Activated B cell treated with CpG ODN at 0.5 μM for 24 hours (primary cell): ENCODE measurements around the gene MT1B. TPM values are rescaled to one million over a fixed set of nuclear protein-coding genes. Genes with fewer than 3 reads are reported as not detected.
"Not testable (repeated sequence)": the region's sequence is repeated elsewhere in the genome, so short reads cannot be mapped to it uniquely, and the experiment has no call there.

Experiments
- ATAC-seq: fragments of 200-7000 bp; cut with Tn5 transposase; one replicate; pipeline ENCODE4 v1.10.0; 2021; ENCODE audit warnings: low read depth, mild to moderate bottlenecking, moderate library complexity
- CTCF ChIA-PET: fragments of 350-600 bp; sonication (Branson Sonifier 250); formaldehyde crosslinking; loops from one replicate; lab custom pipeline; 2021; ENCODE audit warnings: antibody characterized with exemption; lab: Charles Lee
- POLR2A ChIA-PET: fragments of 350-600 bp; sonication (Branson Sonifier 250); formaldehyde crosslinking; loops from one replicate; lab custom pipeline; 2021; ENCODE audit warnings: antibody characterized with exemption; lab: Charles Lee
- DNase-seq: peaks from one replicate; pipeline ENCODE4 v3.0.0; 2022
- H3K27ac Mint-ChIP-seq: one replicate; pipeline ENCODE4 v1.8.0; 2020; ENCODE audit warnings: mixed read lengths
- H3K27me3 Mint-ChIP-seq: one replicate; pipeline ENCODE4 v1.8.0; 2021; ENCODE audit warnings: mixed read lengths
- H3K36me3 Mint-ChIP-seq: one replicate; pipeline ENCODE4 v1.8.0; 2021; ENCODE audit warnings: low read depth, mixed read lengths
- H3K4me1 Mint-ChIP-seq: one replicate; pipeline ENCODE4 v1.8.0; 2021; ENCODE audit warnings: mixed read lengths
- H3K4me3 Mint-ChIP-seq: one replicate; pipeline ENCODE4 v1.8.0; 2020; ENCODE audit warnings: mild to moderate bottlenecking, mixed read lengths
- H3K9me3 Mint-ChIP-seq: one replicate; pipeline ENCODE4 v1.8.0; 2020; ENCODE audit warnings: mixed read lengths
- intact Hi-C: fragments of 100-400 bp; cut with micrococcal nuclease; formaldehyde crosslinking; loops from one replicate; pipeline ENCODE4 v1.15.1; 2024
- total RNA-seq: library from RNA; stranded (reverse); gene quantifications from 2 replicates; pipeline ENCODE4 v1.2.3, GENCODE V29; 2022
- TF ChIP-seq, protein P1 (sequence below): fragments of 200-600 bp; IDR thresholded peaks from one replicate; pipeline ENCODE4 v1.8.0; 2022; ENCODE audit warnings: antibody characterized with exemption, mild to moderate bottlenecking

MT1B gene
- total RNA-seq, 1 donor from 2014 or later = not detected

DNA sequence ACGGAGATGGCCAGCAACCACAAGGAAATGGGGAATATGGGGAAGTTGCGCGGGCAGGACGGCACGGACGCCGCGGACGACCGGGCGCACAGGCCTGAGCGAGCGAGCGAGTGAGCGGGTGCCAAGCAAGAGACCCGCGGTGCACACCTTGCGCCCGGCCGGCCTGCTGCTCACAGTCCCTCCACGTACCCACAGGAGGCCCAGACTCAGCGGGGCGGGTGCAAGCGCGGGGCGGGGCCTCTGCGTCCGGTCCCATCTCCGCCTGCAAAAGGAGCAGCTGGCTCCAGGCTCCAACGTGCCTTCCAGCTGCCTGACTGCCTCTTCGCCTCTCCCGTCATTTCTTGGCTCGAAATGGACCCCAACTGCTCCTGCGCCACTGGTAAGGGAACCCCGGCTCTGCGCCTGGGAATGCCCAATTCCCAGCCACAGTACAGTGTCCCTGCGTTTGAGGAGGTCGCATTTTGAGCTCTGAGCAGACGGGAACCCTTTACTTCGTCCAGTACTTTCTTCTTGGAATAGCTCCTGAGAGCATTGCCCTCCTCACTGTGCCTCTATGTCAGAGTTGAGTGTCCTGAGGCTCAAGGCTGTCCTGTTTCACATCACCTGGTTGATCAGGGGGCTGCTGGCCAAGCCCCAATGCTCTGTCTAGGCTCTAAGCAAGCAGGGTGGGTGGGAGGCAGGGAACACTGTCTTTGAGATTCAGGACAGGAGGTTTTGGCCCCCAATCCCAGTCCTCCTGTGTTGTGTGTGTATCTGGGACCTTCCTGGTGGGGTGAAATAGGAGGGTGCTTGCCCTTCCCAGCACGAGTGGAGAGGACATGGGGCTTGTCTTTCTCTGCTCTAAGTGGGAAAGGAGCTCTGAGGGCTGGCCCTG, 34.2 kb upstream of the MT1B start:
- peak overlapping the region; percentile 63 for H3K4me3 Mint-ChIP-seq
- POLR2A ChIA-PET = no interaction called here
- H3K9me3 Mint-ChIP-seq = no peaks in the 10 kb centered on the region
- peaks cover 31% of the 10 kb centered on the region for H3K27me3 Mint-ChIP-seq
- CTCF ChIA-PET = no interaction called here
- DNase-seq (no peak), ATAC-seq (peak; percentile 57)
- TF ChIP-seq, protein P1, sequence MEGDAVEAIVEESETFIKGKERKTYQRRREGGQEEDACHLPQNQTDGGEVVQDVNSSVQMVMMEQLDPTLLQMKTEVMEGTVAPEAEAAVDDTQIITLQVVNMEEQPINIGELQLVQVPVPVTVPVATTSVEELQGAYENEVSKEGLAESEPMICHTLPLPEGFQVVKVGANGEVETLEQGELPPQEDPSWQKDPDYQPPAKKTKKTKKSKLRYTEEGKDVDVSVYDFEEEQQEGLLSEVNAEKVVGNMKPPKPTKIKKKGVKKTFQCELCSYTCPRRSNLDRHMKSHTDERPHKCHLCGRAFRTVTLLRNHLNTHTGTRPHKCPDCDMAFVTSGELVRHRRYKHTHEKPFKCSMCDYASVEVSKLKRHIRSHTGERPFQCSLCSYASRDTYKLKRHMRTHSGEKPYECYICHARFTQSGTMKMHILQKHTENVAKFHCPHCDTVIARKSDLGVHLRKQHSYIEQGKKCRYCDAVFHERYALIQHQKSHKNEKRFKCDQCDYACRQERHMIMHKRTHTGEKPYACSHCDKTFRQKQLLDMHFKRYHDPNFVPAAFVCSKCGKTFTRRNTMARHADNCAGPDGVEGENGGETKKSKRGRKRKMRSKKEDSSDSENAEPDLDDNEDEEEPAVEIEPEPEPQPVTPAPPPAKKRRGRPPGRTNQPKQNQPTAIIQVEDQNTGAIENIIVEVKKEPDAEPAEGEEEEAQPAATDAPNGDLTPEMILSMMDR = no peak
- peaks cover 10% of the 10 kb centered on the region for H3K4me1 Mint-ChIP-seq
- intact Hi-C loops = no loop called here
- no peaks in the 10 kb centered on the region for H3K36me3 Mint-ChIP-seq
- no peak overlapping the region for H3K27ac Mint-ChIP-seq

DNA sequence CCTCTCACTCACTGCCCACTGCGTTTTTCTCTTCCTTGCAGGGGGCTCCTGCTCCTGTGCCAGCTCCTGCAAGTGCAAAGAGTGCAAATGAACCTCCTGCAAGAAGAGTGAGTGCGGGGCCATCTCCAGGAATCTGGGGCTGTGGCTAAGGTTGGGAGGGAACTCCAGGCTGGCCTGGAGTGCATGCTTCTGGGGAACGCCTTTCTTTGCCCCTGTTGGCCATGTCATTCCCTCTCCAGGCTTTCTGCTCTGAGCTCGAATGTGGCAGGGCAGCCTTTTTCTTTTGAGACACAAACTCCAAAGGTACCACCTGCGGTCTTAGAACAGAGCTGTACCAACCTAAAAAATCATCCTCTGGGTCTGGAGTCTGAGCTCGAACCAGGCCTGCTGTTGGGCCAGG, 33.5 kb upstream of the MT1B start:
- TF ChIP-seq, protein P1 = no peak
- Mint-ChIP-seq H3K9me3 (no peaks in the 10 kb centered on the region), H3K4me1 (peaks cover 10% of the 10 kb centered on the region), H3K27me3 (peaks cover 31% of the 10 kb centered on the region), H3K36me3 (no peaks in the 10 kb centered on the region), H3K4me3 (no peak overlapping the region), H3K27ac (no peak overlapping the region)
- DNase-seq (no peak), ATAC-seq (no peak)
- ChIA-PET POLR2A (no interaction called here), CTCF (no interaction called here)
- intact Hi-C loops = no loop called here

DNA sequence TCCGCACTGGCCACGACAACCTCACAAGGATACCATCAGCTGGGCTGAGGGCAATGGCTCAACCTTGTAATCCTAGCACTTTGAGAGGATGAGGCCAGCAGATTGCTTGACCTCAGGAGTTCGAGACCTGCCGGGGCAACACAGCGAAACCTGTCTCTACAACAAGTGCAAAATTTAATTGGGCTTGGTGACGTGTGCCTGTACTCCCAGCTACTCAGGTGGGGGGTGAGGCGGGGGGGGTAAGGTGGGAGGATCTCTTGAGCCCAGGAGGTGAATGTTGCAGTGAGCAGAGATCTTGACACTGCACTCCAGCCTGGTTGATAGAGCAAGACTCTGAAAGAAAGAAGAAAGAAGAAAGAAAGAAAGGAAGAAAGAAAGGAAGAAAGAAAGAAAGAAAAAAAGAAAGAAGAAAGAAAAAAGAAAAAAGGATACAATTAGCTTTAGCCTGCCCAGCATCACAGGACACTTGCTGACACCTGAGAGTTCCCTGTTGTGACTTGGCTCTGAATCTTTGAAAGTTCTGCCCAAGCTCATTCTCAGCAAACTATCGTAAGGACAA, 31.3 kb upstream of the MT1B start:
- DNase-seq = no peak
- intact Hi-C loops = no loop called here

DNA sequence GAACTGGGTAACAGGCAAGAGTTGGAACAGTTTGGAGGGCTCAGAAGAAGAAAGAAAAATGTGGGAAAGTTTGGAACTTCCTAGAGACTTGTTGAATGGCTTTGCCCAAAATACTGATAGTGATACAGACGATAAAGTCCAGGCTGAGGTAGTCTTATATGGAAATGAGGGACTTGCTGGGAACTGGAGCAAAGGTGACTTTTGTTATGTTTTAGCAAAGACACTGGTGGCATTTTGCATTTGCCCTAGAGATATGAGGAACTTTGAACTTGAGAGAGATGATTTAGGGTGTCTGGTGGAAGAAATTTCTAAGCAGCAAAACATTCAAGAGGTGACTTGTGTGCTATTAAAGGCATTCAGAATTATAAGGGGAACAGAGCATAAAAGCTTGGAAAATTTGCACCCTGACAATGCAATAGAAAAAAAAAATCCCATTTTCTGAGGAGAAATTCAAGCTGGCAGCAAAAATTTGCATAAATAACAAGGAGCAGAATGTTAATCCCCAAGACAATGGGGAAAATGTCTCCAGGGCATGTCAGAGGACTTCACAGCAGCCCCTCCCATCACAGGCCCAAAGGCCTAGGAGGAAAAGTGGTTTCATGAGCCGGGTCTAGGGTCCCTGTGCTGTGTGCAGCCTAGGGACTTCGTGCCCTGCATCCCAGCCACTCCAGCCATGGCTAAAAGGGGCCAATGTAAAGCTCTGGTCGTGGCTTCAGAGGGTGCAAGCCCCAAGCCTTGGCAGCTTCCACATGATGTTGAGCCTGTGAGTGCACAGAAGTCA, 29.8 kb upstream of the MT1B start:
- H3K9me3 Mint-ChIP-seq, POLR2A ChIA-PET, CTCF ChIA-PET, H3K4me3 Mint-ChIP-seq, H3K36me3 Mint-ChIP-seq, H3K27ac Mint-ChIP-seq, DNase-seq, intact Hi-C loops, ATAC-seq: not testable (repeated sequence)
- Mint-ChIP-seq H3K4me1 (peaks cover 21% of the 10 kb centered on the region), H3K27me3 (peaks cover 50% of the 10 kb centered on the region)

More for the DNA sequence above, 31.3 kb upstream of the MT1B start:
- H3K27ac Mint-ChIP-seq = no peak overlapping the region
- H3K9me3 Mint-ChIP-seq = no peaks in the 10 kb centered on the region
- H3K36me3 Mint-ChIP-seq = no peaks in the 10 kb centered on the region
- TF ChIP-seq, protein P1 = no peak
- POLR2A ChIA-PET = no interaction called here
- H3K27me3 Mint-ChIP-seq = peaks cover 45% of the 10 kb centered on the region
- H3K4me3 Mint-ChIP-seq = no peak overlapping the region
- peaks cover 19% of the 10 kb centered on the region for H3K4me1 Mint-ChIP-seq
- CTCF ChIA-PET = no interaction called here
- ATAC-seq = no peak

DNA sequence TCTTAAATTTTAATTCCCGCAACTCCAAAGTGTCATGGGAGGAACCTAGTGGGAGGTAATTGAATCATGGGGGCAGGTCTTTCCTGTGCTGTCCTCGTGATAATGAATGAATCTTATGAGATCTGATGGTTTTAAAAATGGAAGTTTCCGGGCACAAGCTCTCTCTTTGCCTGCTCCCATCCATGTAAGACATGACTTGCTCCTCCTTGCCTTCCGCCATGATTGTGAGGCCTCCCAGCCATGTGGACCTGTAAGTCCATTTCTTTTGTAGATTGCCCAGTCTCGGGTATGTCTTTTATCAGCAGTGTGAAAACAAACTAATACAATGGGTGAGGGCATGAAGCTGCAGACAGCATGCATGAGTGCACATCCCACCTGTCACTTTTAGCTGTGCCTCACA, 28.5 kb upstream of the MT1B start:
- Mint-ChIP-seq H3K4me1 (peaks cover 14% of the 10 kb centered on the region), H3K27me3 (peaks cover 42% of the 10 kb centered on the region)
- ATAC-seq, H3K9me3 Mint-ChIP-seq, H3K27ac Mint-ChIP-seq, H3K36me3 Mint-ChIP-seq, POLR2A ChIA-PET, H3K4me3 Mint-ChIP-seq, intact Hi-C loops, DNase-seq: not testable (repeated sequence)
- CTCF ChIA-PET = interaction anchor here (0.9 kb wide), 1 partner anchor 77 kb away, joined by 3 read pairs; no protein-coding TSS in a partner anchor
